ENCODE results near the gene NHSL1. TPM values are rescaled to one million over a fixed set of nuclear protein-coding genes. Genes with fewer than 3 reads are reported as not detected.

The NHSL1 gene
- polyA plus RNA-seq, 3 donors from 2014 or later = 0.09 TPM; not detected in 2

DNA sequence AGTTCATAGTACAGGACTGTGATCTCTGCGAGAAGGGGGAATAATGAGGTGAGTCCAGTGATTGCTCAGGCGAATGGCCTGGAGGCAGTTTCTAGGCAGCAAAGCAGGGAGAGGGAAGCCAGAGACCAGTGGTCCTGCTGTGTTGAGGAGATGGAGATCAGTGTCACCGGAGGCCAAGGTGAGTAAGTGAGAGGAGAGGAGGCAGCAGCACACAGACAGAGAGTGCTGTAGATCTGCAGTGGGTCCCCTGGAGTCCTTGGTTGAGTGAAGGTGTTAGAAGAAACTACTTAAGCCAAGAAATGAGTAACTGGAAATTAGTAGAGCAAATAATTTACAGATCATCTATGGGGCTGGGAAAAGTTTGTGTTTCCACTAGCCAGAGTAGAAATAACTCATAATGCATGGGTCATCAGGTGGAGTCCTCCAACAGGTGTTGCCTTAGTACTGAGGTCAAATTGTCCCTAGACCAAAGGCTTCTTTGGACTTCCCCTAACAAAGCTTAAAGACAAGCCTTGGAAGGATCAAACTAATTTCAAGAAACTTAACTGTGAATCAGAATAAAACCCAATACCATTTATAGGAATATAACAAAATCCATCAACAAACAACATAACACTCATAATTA is 81.7 kb downstream of the NHSL1 start:
- no peak for DNase-seq
- Mint-ChIP-seq H3K27ac (no peak overlapping the region), H3K27me3 (ENCODE audit: low read depth in 3 of 3) (no peaks in the 10 kb centered on the region), H3K36me3 (peaks cover 24 to 47% (median 27%) of the 10 kb centered on the region in 3 donors), H3K9me3 (no peaks in the 10 kb centered on the region), H3K4me3 (no peak overlapping the region), H3K4me1 (peaks cover 0 to 3% of the 10 kb centered on the region in 2 donors)

DNA sequence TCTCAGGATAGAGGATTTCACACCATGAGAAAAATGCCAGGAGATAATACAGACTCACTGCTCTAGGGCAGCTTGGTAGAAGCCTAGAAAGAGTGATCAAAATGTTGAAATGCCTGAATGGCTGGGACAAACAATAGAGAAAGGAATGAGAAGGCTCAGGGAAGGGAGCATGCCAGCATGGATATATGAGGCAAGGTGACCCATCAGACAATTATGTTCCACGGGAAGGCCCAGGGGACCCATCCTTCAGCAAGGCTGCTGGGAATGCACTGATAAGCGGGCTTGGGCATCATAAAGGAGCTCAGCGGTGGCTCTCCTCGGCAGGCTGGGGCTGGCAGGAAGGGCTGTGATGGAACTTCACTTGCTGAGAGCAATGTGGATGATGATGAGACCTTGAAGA is 83.1 kb downstream of the NHSL1 start:
- Mint-ChIP-seq H3K4me1 (peaks cover 0 to 3% of the 10 kb centered on the region in 2 donors), H3K4me3 (no peak overlapping the region), H3K27me3 (ENCODE audit: low read depth in 3 of 3) (peaks cover 0 to 2% (median 0%) of the 10 kb centered on the region in 3 donors), H3K27ac (no peak overlapping the region), H3K36me3 (peaks cover 28 to 54% (median 30%) of the 10 kb centered on the region in 3 donors), H3K9me3 (no peaks in the 10 kb centered on the region)
- no peak for DNase-seq

DNA sequence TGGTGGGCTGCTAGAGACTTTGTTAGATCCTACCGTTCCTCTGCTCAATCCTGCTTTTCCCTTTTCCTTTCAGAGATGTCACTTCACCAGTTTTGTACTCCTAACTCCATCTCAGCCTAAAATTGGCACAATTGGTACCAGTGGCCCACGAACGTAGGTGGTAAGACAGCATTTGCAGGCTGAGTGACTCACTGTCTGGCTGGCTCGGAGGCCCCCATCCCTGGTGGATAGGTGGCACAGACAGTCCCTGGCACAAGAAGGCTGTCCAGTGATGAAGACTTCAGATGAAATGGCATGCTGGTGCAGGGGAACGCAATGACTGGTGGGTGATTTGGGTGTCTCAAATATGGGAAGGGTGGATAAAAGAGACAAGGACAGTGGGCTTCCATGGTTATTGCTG is 84.2 kb downstream of the NHSL1 start:
- Mint-ChIP-seq H3K27ac (no peak overlapping the region), H3K9me3 (no peaks in the 10 kb centered on the region), H3K4me3 (no peak overlapping the region), H3K4me1 (peaks cover 0 to 3% of the 10 kb centered on the region in 2 donors), H3K27me3 (ENCODE audit: low read depth in 3 of 3) (peaks cover 0 to 2% (median 0%) of the 10 kb centered on the region in 3 donors), H3K36me3 (peaks cover 28 to 62% (median 36%) of the 10 kb centered on the region in 3 donors)
- no peak for DNase-seq

DNA sequence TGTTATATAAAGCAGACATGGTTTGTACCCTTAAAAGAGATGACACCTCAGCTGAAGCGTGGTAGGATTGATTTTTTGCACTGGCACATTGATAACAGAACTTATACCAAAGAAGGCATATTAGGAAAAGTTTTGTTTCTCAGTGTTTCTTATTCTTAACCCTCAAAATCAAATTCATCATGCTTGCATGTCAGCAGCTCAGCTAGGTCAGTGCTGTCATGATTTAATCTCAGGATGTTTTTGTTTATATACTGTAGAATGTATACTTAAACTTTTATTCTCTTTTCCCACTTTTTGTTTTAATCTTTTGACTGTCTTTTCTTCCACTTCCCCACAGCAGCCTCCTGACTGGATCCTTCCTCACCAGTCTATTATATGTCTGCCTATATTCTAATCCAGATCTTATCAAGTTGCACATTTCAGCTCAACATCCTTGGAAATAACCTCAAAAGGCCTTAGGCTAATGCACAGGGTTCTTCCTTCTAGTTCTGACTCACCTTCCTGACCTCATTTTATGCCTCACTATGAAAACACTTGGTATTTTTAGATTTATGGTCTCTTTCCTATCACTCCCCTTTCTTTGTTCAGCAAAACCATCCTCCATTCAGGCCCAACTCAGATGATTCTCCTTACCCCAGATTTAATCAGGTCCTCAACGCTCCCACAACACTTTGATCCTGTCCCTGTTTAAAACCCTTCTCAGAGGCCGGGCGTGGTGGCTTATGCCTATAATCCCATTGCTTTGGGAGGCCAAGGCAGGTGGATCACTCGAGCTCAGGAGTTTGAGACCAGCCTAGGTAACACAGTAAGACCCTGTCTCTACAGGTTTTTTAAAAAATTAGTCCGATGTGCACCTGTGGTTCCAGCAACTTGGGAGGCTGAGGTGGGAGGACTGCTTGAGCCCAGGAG is 88.1 kb downstream of the NHSL1 start:
- H3K4me3 Mint-ChIP-seq = no peak overlapping the region
- no peaks in the 10 kb centered on the region for H3K9me3 Mint-ChIP-seq
- peaks cover 0 to 2% (median 0%) of the 10 kb centered on the region in 3 donors for H3K27me3 Mint-ChIP-seq (ENCODE audit: low read depth in 3 of 3)
- DNase-seq = no peak
- H3K36me3 Mint-ChIP-seq = peaks cover 31 to 59% (median 32%) of the 10 kb centered on the region in 3 donors
- peak overlapping the region in 1 of 6 donors; percentile 19 for H3K27ac Mint-ChIP-seq
- peaks cover 1 to 3% of the 10 kb centered on the region in 2 donors for H3K4me1 Mint-ChIP-seq

DNA sequence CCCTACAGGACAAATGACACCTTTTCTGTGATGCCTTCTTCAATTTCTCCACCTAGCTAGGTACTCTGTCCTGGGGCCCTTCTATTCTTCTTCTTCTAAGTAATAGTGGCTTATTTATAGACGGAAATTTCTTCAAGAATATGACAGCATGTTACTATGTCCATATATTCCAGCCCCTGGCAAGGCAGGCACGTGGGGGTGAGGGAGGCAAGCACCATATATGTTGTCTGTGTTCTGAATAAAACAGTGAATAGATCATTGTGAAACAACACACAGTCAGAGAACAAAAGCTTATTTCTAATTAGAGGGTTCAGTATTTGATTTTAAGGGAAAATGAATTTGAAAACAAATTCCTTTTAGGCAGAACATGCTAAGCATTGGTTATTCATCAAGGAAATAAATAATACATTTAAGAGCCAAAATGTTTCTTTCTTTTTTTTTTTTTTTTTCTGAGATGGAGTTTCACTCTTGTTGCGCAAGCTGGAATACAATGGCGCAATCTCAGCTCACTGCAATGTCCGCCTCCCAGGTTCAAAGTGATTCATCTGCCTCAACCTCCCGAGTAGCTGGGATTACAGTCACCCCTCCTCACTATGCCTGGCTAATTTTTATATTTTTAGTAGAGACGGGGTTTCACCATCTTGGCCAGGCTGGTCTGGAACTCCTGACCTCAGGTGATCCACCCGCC is 89.1 kb downstream of the NHSL1 start:
- Mint-ChIP-seq H3K4me1 (peaks cover 6 to 11% of the 10 kb centered on the region in 2 donors), H3K9me3 (no peaks in the 10 kb centered on the region), H3K27me3 (ENCODE audit: low read depth in 3 of 3) (peaks cover 0 to 2% (median 0%) of the 10 kb centered on the region in 3 donors), H3K4me3 (no peak overlapping the region), H3K27ac (no peak overlapping the region), H3K36me3 (peaks cover 31 to 59% (median 32%) of the 10 kb centered on the region in 3 donors)
- DNase-seq = no peak

DNA sequence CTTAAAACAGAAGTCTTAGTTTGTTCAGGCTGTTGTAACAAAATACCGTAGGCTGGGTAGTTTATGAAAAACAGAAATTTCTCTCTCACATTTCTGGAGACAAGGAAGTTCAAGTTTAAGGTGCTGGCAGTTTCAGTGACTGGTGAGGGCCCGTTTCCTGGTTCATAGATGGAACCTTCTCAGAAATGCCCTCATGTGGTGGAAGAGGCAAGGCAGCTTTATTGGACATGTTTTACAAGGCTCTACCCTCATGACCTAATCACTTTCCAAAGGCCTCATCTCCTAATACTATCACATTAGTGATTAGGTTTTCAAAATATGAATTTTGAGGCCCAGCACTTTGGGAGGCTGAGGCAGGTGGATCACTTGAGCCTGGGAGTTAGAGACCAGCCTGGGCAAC is 92.9 kb downstream of the NHSL1 start:
- Mint-ChIP-seq H3K4me3 (no peak overlapping the region), H3K27ac (peak overlapping the region in 5 of 6 donors; percentile 7 to 77 (median 37)), H3K9me3 (no peaks in the 10 kb centered on the region), H3K27me3 (ENCODE audit: low read depth in 3 of 3) (peaks cover 0 to 3% (median 3%) of the 10 kb centered on the region in 3 donors), H3K36me3 (peaks cover 18 to 35% (median 21%) of the 10 kb centered on the region in 3 donors), H3K4me1 (peaks cover 13 to 23% of the 10 kb centered on the region in 2 donors)
- DNase-seq = no peak

DNA sequence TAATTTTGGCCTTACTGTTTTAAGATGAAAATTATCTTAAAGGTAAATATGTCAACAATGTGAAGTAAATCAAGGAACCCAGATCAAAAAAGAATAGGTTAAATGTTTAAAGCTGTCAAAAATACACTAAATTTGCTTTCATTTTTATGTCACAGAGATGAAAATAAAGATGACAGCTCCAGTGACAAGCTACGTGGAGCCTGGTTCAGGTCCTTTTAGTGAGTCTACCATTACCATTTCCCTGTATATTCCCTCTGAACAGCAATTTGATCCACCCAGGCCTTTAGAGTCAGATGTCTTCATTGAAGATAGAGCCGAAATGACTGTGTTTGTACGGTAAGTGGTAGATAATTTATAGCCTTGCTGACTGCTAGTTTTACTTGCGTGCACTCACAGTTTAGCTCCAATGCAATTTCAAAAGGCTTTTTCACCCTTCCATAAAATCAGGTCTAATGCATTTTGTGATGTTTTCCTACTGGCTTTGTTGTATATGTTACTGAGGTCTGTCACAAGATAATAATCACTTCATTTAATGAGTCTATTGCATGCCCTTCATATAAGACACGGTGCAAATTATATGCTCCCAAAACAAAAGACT is 93.4 kb downstream of the NHSL1 start:
- H3K9me3 Mint-ChIP-seq = no peaks in the 10 kb centered on the region
- peaks cover 13 to 30% (median 18%) of the 10 kb centered on the region in 3 donors for H3K36me3 Mint-ChIP-seq
- H3K27ac Mint-ChIP-seq = peak overlapping the region; percentile 7 to 87 (median 69)
- peak overlapping the region in 3 of 5 donors; percentile 25 to 88 (median 85) for H3K4me3 Mint-ChIP-seq
- DNase-seq = no peak
- peaks cover 0 to 3% (median 3%) of the 10 kb centered on the region in 3 donors for H3K27me3 Mint-ChIP-seq (ENCODE audit: low read depth in 3 of 3)
- H3K4me1 Mint-ChIP-seq = peaks cover 13 to 23% of the 10 kb centered on the region in 2 donors

DNA sequence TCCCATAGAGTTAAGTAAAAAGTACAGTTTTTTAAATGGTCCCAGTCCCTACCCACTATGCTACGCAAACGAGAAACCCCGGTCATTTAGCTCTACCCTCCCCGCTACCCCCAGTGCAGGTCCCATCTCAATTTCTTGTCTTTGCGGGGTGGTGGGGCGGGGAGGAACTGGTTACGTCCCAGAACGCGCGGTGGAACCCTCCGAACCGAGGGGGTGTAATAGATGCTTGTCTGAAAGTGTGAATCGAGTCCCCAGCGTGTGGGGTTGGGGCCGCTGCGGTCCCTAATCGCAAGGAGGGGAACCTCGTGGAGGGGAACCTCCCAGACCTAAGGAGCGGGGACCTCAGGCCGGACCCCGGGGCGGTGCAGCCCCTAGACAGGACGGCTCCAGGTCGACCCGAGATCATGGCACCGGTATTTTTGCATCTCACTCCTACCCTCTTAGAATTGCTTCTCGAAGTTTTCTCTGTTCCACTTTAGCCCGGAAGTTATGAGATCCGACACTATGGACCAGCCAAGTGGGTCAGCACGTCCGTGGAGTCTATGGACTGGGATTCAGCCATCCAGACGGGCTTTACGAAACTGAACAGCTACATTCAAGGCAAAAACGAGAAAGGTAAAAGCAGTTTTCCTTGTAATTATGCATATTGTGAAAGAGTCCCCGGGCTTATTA is 94.5 kb downstream of the NHSL1 start:
- Mint-ChIP-seq H3K4me3 (peak overlapping the region; percentile 82 to 88 (median 85)), H3K9me3 (no peaks in the 10 kb centered on the region), H3K4me1 (peaks cover 13 to 23% of the 10 kb centered on the region in 2 donors), H3K27ac (peak overlapping the region; percentile 59 to 87 (median 82)), H3K27me3 (ENCODE audit: low read depth in 3 of 3) (peaks cover 0 to 3% (median 3%) of the 10 kb centered on the region in 3 donors), H3K36me3 (peaks cover 7 to 22% (median 15%) of the 10 kb centered on the region in 3 donors)
- peak; percentile 34 to 39 (median 38) for DNase-seq

DNA sequence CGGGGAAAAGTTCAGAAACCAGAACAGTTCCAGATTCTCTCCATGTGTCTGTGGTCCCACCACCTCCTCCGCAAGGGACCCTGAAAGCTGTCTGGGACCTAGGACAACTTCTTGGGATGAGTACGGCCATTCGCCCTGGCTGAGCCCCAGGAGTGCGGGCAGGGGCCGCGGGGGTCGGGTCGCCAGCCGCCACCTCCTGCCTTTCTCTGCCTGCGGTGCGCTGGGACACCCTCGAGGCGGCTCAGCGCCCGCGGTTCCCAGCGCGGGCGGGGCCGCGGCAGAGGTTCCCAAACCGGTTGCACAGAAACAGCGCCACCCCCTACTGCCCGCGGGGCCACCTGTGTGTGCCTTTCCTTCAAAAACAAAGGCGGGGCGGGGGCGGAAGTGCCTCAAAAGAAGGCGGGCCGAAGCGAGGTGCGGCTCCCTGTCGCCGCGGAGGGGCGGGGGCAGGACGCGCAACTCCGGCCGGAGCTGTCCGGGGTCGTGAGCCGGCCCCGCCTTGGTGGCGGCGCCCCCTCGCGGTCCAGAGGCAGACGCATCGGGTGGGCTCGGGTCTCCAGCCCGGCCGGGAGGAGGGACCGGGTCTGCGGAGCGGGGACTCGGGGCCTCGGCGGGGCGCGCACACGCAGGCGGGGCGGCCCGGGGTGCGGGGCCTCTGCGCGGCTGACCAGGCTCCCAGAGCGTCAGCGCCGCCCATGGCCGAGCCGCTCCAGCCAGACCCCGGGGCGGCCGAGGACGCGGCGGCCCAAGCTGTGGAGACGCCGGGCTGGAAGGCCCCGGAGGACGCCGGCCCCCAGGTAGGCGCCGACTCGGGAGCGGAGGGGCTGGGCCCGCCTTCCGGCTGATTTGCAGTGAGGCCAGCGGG is 95.3 kb downstream of the NHSL1 start, which contains the start of gene HEBP2:
Gene HEBP2 (plus strand): TSS at position 423 of the 865 bp plus-strand sequence. CDS start 273 bp downstream, at position 696.
- peaks cover 13 to 23% of the 10 kb centered on the region in 2 donors for H3K4me1 Mint-ChIP-seq

DNA sequence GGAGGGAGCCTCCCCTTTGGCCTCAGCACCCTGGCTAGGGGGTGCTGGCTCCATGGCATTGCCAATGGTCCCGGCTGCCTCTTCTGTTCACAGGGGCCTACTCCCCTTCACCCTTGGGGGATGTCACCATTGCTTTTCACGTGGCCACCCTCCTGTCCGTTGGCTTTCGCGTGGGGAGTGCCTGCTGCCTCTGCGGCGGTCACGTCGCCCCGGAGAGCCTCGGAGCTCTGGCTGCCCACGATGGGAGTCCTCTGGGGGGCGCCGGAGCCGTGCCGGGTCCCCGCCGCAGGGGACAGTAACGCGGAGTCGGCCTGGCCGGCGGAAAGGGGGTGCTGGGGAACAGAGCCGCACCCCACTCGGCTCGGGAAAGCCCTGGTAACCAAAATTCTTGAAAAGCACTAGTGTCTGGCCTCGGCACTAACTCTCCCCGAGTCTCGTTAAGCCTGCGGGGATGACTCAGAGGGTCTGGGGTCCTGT is 95.9 kb downstream of the NHSL1 start:
- Mint-ChIP-seq H3K9me3 (no peaks in the 10 kb centered on the region), H3K36me3 (peaks cover 0 to 11% (median 3%) of the 10 kb centered on the region in 3 donors), H3K4me3 (peak overlapping the region; percentile 79 to 84 (median 79))

More for the DNA sequence above, 95.3 kb downstream of the NHSL1 start, which contains the start of gene HEBP2:
- peak within 1 kb of the TSS; percentile 59 to 87 (median 82) for H3K27ac Mint-ChIP-seq
- no peaks in the 10 kb centered on the region for H3K9me3 Mint-ChIP-seq
- peak; percentile 69 to 80 (median 80) for DNase-seq
- peaks cover 0 to 3% (median 3%) of the 10 kb centered on the region in 3 donors for H3K27me3 Mint-ChIP-seq (ENCODE audit: low read depth in 3 of 3)
- peaks cover 0 to 15% (median 8%) of the 10 kb centered on the region in 3 donors for H3K36me3 Mint-ChIP-seq
- peak within 1 kb of the TSS; percentile 82 to 88 (median 85) for H3K4me3 Mint-ChIP-seq

DNA sequence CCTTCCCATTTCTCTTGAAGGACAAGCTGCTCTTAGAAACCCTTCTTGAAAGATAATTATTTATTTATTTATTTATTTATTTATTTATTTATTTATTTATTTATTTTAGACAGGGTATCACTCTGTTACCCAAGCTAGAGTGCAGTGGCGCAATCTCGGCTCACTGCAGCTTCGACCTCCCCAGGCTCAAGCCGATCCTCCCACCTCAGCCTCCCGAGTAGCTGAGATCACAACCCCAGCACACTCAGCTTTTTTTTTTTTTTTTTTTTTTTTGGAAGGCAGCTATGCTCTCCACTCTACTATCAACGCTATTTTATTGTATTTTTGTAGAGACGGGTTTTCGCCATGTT is 96.5 kb downstream of the NHSL1 start:
- Mint-ChIP-seq H3K4me1 (peaks cover 13 to 23% of the 10 kb centered on the region in 2 donors), H3K4me3 (peak overlapping the region; percentile 44 to 84 (median 79)), H3K27me3 (ENCODE audit: low read depth in 3 of 3) (peaks cover 0 to 3% (median 3%) of the 10 kb centered on the region in 3 donors), H3K27ac (peak overlapping the region in 1 of 6 donors; percentile 35), H3K9me3 (no peaks in the 10 kb centered on the region), H3K36me3 (peaks cover 0 to 8% (median 0%) of the 10 kb centered on the region in 3 donors)
- DNase-seq = no peak

More for the DNA sequence above, 95.9 kb downstream of the NHSL1 start:
- peaks cover 13 to 23% of the 10 kb centered on the region in 2 donors for H3K4me1 Mint-ChIP-seq
- H3K27me3 Mint-ChIP-seq (ENCODE audit: low read depth in 3 of 3) = peaks cover 0 to 3% (median 3%) of the 10 kb centered on the region in 3 donors
- DNase-seq = peak; percentile 32 to 37 (median 37)
- H3K27ac Mint-ChIP-seq = peak overlapping the region in 2 of 6 donors; percentile 35 to 53

All from immature natural killer cell (primary cell).